SJSA1 (cell line): ENCODE measurements around the gene AGR2. TPM values are rescaled to one million over a fixed set of nuclear protein-coding genes. Genes with fewer than 3 reads are reported as not detected.

Experiments
- DNase-seq, 2 experiments: peaks; one replicate each; pipeline ENCODE4 v3.0.0-alpha.2; 2015 to 2020; ENCODE audit warnings: low spot score in 2 of 2, low read depth in 1 of 2
- H3K27ac ChIP-seq: fragments of 250-450 bp; sonication (Bioruptor Pico); 2 replicates; pipeline ENCODE4 v1.5.1; 2020; ENCODE audit warnings: mild to moderate bottlenecking, moderate library complexity
- H3K27me3 ChIP-seq: fragments of 250-450 bp; sonication (Bioruptor Pico); replicated peaks from 2 replicates; pipeline ENCODE4 v1.5.1; 2020; ENCODE audit warnings: mild to moderate bottlenecking, moderate library complexity
- H3K36me3 ChIP-seq: fragments of 250-450 bp; sonication (Bioruptor Pico); 2 replicates; pipeline ENCODE4 v1.5.1; 2020; ENCODE audit warnings: mild to moderate bottlenecking
- H3K4me1 ChIP-seq: fragments of 250-450 bp; sonication (Bioruptor Pico); replicated peaks from 2 replicates; pipeline ENCODE4 v1.6.1; 2021; ENCODE audit warnings: mild to moderate bottlenecking
- H3K4me3 ChIP-seq: fragments of 250-450 bp; sonication (Bioruptor Pico); 2 replicates; pipeline ENCODE4 v1.5.1; 2020; ENCODE audit warnings: mild to moderate bottlenecking
- H3K9me3 ChIP-seq: fragments of 250-450 bp; sonication (Bioruptor Pico); replicated peaks from 2 replicates; pipeline ENCODE4 v1.5.1; 2020; ENCODE audit warnings: mild to moderate bottlenecking
- total RNA-seq: library from RNA; depleted of rRNA; stranded (reverse); fragments of >200 nt; shearing (Covaris generic); gene quantifications from 2 replicates; pipeline ENCODE4 v1.2.3, GENCODE V29; 2014

AGR2 gene
- total RNA-seq, 1 experiment from 2014 or later: not detected

DNA sequence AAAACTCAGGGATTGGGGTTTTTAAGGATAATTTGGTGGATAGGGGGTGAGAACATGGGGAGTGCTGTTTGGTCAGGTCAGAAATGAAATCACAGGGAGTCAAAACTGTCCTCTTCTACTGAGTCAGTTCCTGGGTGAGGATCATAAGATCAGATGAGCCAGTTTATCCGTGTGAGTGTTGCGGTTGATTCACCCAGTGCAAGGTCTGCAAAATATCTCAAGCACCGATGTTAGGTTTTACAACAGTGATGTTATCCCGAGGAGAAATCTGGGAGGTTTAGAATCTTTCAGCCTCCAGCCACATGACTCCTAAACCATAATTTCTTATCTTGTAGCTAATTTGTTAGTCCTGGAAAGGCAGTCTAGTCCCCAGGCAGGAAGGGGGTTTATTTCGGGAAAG, 31.7 kb upstream of the AGR2 start:
- Histone ChIP-seq H3K27ac (no peak overlapping the region), H3K9me3 (no peaks in the 10 kb centered on the region), H3K4me3 (no peak overlapping the region), H3K4me1 (peaks cover 7% of the 10 kb centered on the region; the same call in 1 of the 2 replicates), H3K36me3 (no peaks in the 10 kb centered on the region), H3K27me3 (no peaks in the 10 kb centered on the region)
- DNase-seq: no peak

GRCh38 chr7:16833373-16833772, 28.6 kb upstream of the AGR2 start:
- no peaks in the 10 kb centered on the region for H3K36me3 ChIP-seq
- no peak overlapping the region for H3K4me3 ChIP-seq
- no peaks in the 10 kb centered on the region for H3K4me1 ChIP-seq
- no peaks in the 10 kb centered on the region for H3K27me3 ChIP-seq
- no peaks in the 10 kb centered on the region for H3K9me3 ChIP-seq
- no peak for DNase-seq
- no peak overlapping the region for H3K27ac ChIP-seq

DNA sequence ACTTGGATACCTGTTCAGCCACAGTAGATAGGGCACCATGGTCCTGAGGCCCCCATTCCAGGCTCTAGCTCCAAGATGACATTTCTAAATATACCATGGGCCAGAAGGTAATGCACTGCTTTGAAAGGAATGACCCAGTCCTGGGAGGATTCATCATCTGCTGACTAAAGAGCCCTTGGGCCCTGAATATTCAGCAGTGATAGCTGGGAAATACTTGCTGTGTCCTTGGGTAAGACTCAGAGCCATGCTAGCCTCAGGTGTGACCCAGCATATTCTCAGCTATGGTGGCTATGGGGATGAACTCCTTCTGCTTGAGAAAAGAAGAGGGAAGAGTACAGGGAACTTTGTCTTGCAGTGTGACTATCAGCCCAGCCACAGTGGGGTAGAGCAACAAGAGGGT, 21.3 kb upstream of the AGR2 start:
- H3K4me1 ChIP-seq: no peaks in the 10 kb centered on the region
- no peak overlapping the region for H3K27ac ChIP-seq
- H3K36me3 ChIP-seq: no peaks in the 10 kb centered on the region
- no peak overlapping the region for H3K4me3 ChIP-seq
- no peaks in the 10 kb centered on the region for H3K9me3 ChIP-seq
- H3K27me3 ChIP-seq: no peaks in the 10 kb centered on the region
- DNase-seq: no peak

DNA sequence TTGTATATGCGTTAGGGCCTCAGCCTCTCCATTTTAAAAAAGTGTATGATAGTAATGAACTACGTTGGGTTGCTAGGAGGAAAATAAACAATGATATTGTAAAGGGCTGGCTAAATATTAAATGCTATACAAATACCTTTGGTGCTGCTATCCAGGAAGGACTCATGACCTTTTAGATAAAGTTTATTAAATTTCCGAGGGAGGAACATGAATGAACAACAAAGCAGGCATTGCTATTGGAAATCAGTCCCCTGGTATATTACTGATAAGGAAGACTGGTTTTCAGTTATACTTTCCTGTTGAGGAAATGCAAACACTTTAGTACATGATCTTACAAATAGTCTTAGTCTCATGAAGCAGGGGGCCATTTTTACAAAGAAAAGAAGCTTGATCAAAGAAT, 17.2 kb upstream of the AGR2 start:
- no peaks in the 10 kb centered on the region for H3K9me3 ChIP-seq
- H3K36me3 ChIP-seq: no peaks in the 10 kb centered on the region
- H3K27ac ChIP-seq: no peak overlapping the region
- no peak for DNase-seq
- no peak overlapping the region for H3K4me3 ChIP-seq
- H3K27me3 ChIP-seq: no peaks in the 10 kb centered on the region
- peaks cover 8% of the 10 kb centered on the region for H3K4me1 ChIP-seq

DNA sequence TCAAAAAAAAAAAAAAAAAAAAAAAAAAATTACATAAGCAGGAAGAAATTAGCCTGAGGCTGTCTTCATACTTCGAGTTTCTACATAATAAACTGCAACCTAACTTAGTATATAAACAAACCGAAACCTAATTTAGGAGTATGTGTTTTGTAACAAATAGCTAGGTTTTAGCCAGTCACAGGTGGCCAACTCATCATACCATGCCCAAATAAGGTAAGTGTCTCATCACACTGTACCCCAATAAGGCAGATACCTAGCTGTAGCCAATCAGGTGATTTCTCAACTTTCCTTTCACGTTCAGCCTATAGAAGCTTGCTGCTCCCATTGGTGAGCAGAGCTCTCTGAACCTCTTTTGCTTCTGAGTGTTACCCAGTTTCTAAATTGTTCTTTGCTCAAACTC, 13.9 kb upstream of the AGR2 start:
- Histone ChIP-seq H3K4me1 (peaks cover 8% of the 10 kb centered on the region), H3K9me3 (no peaks in the 10 kb centered on the region), H3K36me3 (no peaks in the 10 kb centered on the region), H3K27ac (no peak overlapping the region), H3K4me3 (no peak overlapping the region), H3K27me3 (no peaks in the 10 kb centered on the region)
- DNase-seq: no peak

GRCh38 chr7:16817536-16817935, 12.7 kb upstream of the AGR2 start:
- Histone ChIP-seq H3K9me3 (no peaks in the 10 kb centered on the region), H3K27me3 (no peaks in the 10 kb centered on the region), H3K4me1 (peaks cover 8% of the 10 kb centered on the region), H3K36me3 (no peaks in the 10 kb centered on the region), H3K27ac (no peak overlapping the region), H3K4me3 (no peak overlapping the region)
- no peak for DNase-seq

GRCh38 chr7:16816824-16817223, 12.0 kb upstream of the AGR2 start:
- Histone ChIP-seq H3K9me3 (no peaks in the 10 kb centered on the region), H3K27me3 (no peaks in the 10 kb centered on the region), H3K4me3 (no peak overlapping the region), H3K36me3 (no peaks in the 10 kb centered on the region), H3K27ac (no peak overlapping the region), H3K4me1 (peaks cover 10% of the 10 kb centered on the region)
- DNase-seq: no peak

GRCh38 chr7:16815001-16815400, 10.2 kb upstream of the AGR2 start:
- no peaks in the 10 kb centered on the region for H3K9me3 ChIP-seq
- peaks cover 17% of the 10 kb centered on the region for H3K4me1 ChIP-seq
- no peak overlapping the region for H3K27ac ChIP-seq
- H3K4me3 ChIP-seq: no peak overlapping the region
- H3K36me3 ChIP-seq: no peaks in the 10 kb centered on the region
- DNase-seq: no peak
- H3K27me3 ChIP-seq: no peaks in the 10 kb centered on the region

DNA sequence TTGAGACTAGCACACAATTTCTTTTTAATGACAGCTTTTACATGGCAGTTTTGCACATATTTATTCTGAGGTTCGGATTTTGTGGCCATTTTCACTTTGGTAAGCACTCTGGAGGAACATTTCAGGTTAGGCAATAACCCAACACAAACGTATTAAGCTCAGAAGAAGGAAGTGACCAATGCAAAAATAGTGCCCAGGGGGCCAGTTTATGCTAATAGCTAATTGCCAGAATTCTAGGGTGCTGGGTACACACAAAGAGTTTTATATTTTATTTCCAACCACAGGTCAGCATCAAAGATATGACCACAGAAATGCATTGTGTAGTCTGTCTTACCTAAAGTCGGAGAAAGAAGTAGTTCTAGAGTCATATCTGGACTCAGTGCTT, 8.4 kb upstream of the AGR2 start:
- no peak overlapping the region for H3K4me3 ChIP-seq
- DNase-seq: no peak

GRCh38 chr7:16812542-16813231, 7.9 kb upstream of the AGR2 start:
- no peaks in the 10 kb centered on the region for H3K9me3 ChIP-seq
- no peaks in the 10 kb centered on the region for H3K27me3 ChIP-seq
- no peak overlapping the region for H3K27ac ChIP-seq
- no peak overlapping the region for H3K4me3 ChIP-seq
- peaks cover 10% of the 10 kb centered on the region for H3K4me1 ChIP-seq
- no peak for DNase-seq
- no peaks in the 10 kb centered on the region for H3K36me3 ChIP-seq

More for the DNA sequence above, 8.4 kb upstream of the AGR2 start:
- Histone ChIP-seq H3K4me1 (peaks cover 16% of the 10 kb centered on the region), H3K27me3 (no peaks in the 10 kb centered on the region), H3K27ac (no peak overlapping the region), H3K36me3 (no peaks in the 10 kb centered on the region), H3K9me3 (no peaks in the 10 kb centered on the region)

DNA sequence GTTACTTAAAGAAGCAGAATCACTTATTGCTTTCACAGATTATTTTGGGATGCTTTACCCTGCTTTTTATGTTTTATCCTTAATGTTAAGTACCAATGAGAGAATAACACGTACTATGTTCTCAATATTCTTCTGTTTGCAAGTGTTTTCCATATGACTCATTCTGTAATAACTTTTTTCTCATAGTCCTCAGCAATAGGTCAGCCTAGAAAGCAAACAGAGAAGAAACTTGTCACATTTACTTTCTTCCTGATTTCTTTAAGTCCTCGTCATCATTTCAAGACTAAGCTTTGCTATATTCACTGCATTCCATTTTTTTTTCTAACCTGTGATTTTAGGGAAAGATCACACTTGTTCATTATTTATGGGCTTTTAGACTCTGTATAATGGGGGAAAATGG, 6.8 kb upstream of the AGR2 start:
- peak in 1 of 2 experiments; percentile 57 for DNase-seq
- H3K27ac ChIP-seq: 0 out of 2 replicates have a peak overlapping the region, but pooled peaks have one; percentile 9

GRCh38 chr7:16810573-16810972, 5.8 kb upstream of the AGR2 start:
- DNase-seq: no peak
- no peak overlapping the region for H3K27ac ChIP-seq
- no peaks in the 10 kb centered on the region for H3K36me3 ChIP-seq
- no peaks in the 10 kb centered on the region for H3K27me3 ChIP-seq
- peaks cover 10% of the 10 kb centered on the region for H3K4me1 ChIP-seq
- no peaks in the 10 kb centered on the region for H3K9me3 ChIP-seq
- no peak overlapping the region for H3K4me3 ChIP-seq

More for the DNA sequence above, 6.8 kb upstream of the AGR2 start:
- H3K36me3 ChIP-seq: no peaks in the 10 kb centered on the region
- H3K9me3 ChIP-seq: no peaks in the 10 kb centered on the region
- no peaks in the 10 kb centered on the region for H3K27me3 ChIP-seq
- peaks cover 10% of the 10 kb centered on the region for H3K4me1 ChIP-seq
- H3K4me3 ChIP-seq: no peak overlapping the region

- peaks cover 10% of the 10 kb centered on the region for H3K4me1 ChIP-seq
- H3K4me3 ChIP-seq: no peak overlapping the region
- H3K27ac ChIP-seq: no peak overlapping the region
- H3K27me3 ChIP-seq: no peaks in the 10 kb centered on the region
- H3K9me3 ChIP-seq: no peaks in the 10 kb centered on the region
- DNase-seq: no peak
- H3K36me3 ChIP-seq: no peaks in the 10 kb centered on the region
Observed at GRCh38 chr7:16810112-16810511, 5.3 kb upstream of the AGR2 start.

DNA sequence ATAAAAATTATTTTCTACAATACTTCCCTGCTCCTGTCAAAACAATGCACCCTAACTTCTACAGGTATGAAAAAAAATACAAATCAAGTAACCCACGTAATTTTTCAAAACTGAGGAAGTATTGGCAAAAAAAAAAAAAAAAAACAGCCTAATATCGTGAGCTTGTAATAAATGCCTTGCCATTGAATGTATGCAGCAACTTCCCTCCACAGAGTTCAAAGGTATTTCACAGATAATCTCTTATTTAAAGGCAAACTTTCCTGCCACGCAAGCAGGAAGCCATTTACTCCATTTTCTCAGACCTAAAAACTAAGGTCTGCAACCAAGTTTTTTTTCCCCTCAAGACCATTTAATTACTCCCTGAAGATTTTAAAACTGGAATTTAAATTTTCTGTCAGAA, 642 bp upstream of the AGR2 start:
- Histone ChIP-seq H3K4me1 (no peaks in the 10 kb centered on the region), H3K9me3 (no peaks in the 10 kb centered on the region), H3K36me3 (no peaks in the 10 kb centered on the region), H3K27ac (no peak overlapping the region), H3K27me3 (no peaks in the 10 kb centered on the region), H3K4me3 (no peak overlapping the region)
- no peak for DNase-seq
